ENCODE measurements around the gene CCDC6. TPM values are rescaled to one million over a fixed set of nuclear protein-coding genes. Genes with fewer than 3 reads are reported as not detected.

The CCDC6 gene
- total RNA-seq, 4 donors from 2014 or later, result 52.5 to 65.8 (median 57.7) TPM

GRCh38 chr10:59808896-59809643, 97.3 kb downstream of the CCDC6 start:
- 61 to 62% methylated on average over 5 of the region's 5 CpGs for WGBS, 2 donors
- Histone ChIP-seq H3K27me3 (no peaks in the 10 kb centered on the region), H3K4me3 (no peak overlapping the region), H3K27ac (peak overlapping the region in 3 of 4 donors; percentile 12 to 42 (median 28)), H3K36me3 (peaks cover 14 to 98% (median 15%) of the 10 kb centered on the region in 3 donors), H3K4me1 (peaks cover 0 to 15% (median 0%) of the 10 kb centered on the region in 3 donors), H3K9me3 (no peaks in the 10 kb centered on the region)
- TF ChIP-seq CTCF (IDR thresholded peaks at IDR 0.05), result peak; percentile 43 to 80 (median 58)
- no peak for TF ChIP-seq POLR2A (IDR thresholded peaks at IDR 0.05)
- no peak for DNase-seq
- intact Hi-C loops (cut with DNase I), result loop anchor here (5.0 kb wide), 1 partner anchor 182 kb away; no protein-coding TSS in a partner anchor

- Histone ChIP-seq H3K9me3 (no peaks in the 10 kb centered on the region), H3K4me3 (no peak overlapping the region), H3K4me1 (peaks cover 0 to 15% (median 0%) of the 10 kb centered on the region in 3 donors), H3K27ac (peak overlapping the region in 3 of 4 donors; percentile 28 to 42 (median 30)), H3K27me3 (no peaks in the 10 kb centered on the region), H3K36me3 (peaks cover 15 to 98% (median 20%) of the 10 kb centered on the region in 3 donors)
- intact Hi-C loops (cut with DNase I), result loop anchor here (5.0 kb wide), 1 partner anchor 181 kb away; no protein-coding TSS in a partner anchor
- WGBS, 2 donors, result 88 to 91% methylated on average over 9 of the region's 9 CpGs
- DNase-seq, result no peak
- TF ChIP-seq CTCF (IDR thresholded peaks at IDR 0.05) (no peak), POLR2A (IDR thresholded peaks at IDR 0.05) (no peak)
These were observed 98.4 kb downstream of the CCDC6 start for GRCh38 chr10:59807629-59808620.

- 82 to 87% methylated on average over 6 of the region's 6 CpGs for WGBS, 2 donors
- DNase-seq, result no peak
- no peak overlapping the region for H3K4me3 ChIP-seq
- H3K4me1 ChIP-seq, result peaks cover 0 to 22% (median 0%) of the 10 kb centered on the region in 3 donors
- H3K27me3 ChIP-seq, result no peaks in the 10 kb centered on the region
- intact Hi-C loops (cut with DNase I), result loop anchor here (5.0 kb wide), 1 partner anchor 178 kb away; no protein-coding TSS in a partner anchor
- no peak for TF ChIP-seq POLR2A (IDR thresholded peaks at IDR 0.05)
- TF ChIP-seq CTCF (IDR thresholded peaks at IDR 0.05), result peak in 5 of 6 experiments; percentile 30 to 64 (median 45)
- H3K27ac ChIP-seq, result peak overlapping the region in 1 of 4 donors; percentile 19
- H3K36me3 ChIP-seq, result peaks cover 11 to 98% (median 20%) of the 10 kb centered on the region in 3 donors
- H3K9me3 ChIP-seq, result no peaks in the 10 kb centered on the region
These were observed 101.3 kb downstream of the CCDC6 start for GRCh38 chr10:59805014-59805413.

GRCh38 chr10:59804220-59804619, 102.1 kb downstream of the CCDC6 start:
- Histone ChIP-seq H3K27me3 (no peaks in the 10 kb centered on the region), H3K9me3 (no peaks in the 10 kb centered on the region), H3K36me3 (peaks cover 11 to 98% (median 20%) of the 10 kb centered on the region in 3 donors), H3K27ac (peak overlapping the region in 1 of 4 donors; percentile 19), H3K4me3 (no peak overlapping the region), H3K4me1 (peaks cover 0 to 19% (median 0%) of the 10 kb centered on the region in 3 donors)
- WGBS, 2 donors, result 83 to 95% methylated on average over 4 of the region's 4 CpGs
- no peak for DNase-seq
- intact Hi-C loops (cut with DNase I), result no loop called here
- TF ChIP-seq CTCF (IDR thresholded peaks at IDR 0.05) (no peak), POLR2A (IDR thresholded peaks at IDR 0.05) (no peak)
